Trophoblast cell (in vitro differentiated cells and primary cell): Measurements from ENCODE around the gene AASS. TPM values are rescaled to one million over a fixed set of nuclear protein-coding genes. Genes with fewer than 3 reads are reported as not detected.

Experiments used
- DNase-seq, 2 donors: peaks; one replicate each; pipeline ENCODE4 v3.0.0-alpha.2; 2016
- H2AFZ ChIP-seq: 2 replicates; pipeline ENCODE4 v1.6.1; 2013; ENCODE audit warnings: low read length, moderate library complexity, mild to moderate bottlenecking; ENCODE audit not compliant: insufficient read depth, poor library complexity
- H2AK5ac ChIP-seq: 2 replicates; pipeline ENCODE4 v1.6.1; 2013; ENCODE audit warnings: mild to moderate bottlenecking, low read length
- H2BK120ac ChIP-seq: 2 replicates; pipeline ENCODE4 v1.6.1; 2013; ENCODE audit warnings: low read length, mild to moderate bottlenecking, moderate library complexity; ENCODE audit not compliant: insufficient read depth, poor library complexity
- H2BK12ac ChIP-seq: 2 replicates; pipeline ENCODE4 v1.6.1; 2013; ENCODE audit warnings: mild to moderate bottlenecking, low read length, moderate library complexity
- H2BK5ac ChIP-seq: 2 replicates; pipeline ENCODE4 v1.6.1; 2013; ENCODE audit warnings: low read length, low read depth, moderate library complexity, mild to moderate bottlenecking; ENCODE audit not compliant: poor library complexity
- H3K14ac ChIP-seq: 2 replicates; pipeline ENCODE4 v1.6.1; 2013; ENCODE audit warnings: mild to moderate bottlenecking, low read length
- H3K18ac ChIP-seq: 2 replicates; pipeline ENCODE4 v1.6.1; 2013; ENCODE audit warnings: mild to moderate bottlenecking, low read length
- H3K23ac ChIP-seq: 2 replicates; pipeline ENCODE4 v1.6.1; 2013; ENCODE audit warnings: low read length
- H3K27ac ChIP-seq: 2 replicates; pipeline ENCODE4 v1.5.1; 2013; ENCODE audit warnings: low read depth, mild to moderate bottlenecking, inconsistent platforms, low read length, moderate library complexity
- H3K27me3 ChIP-seq: 2 replicates; pipeline ENCODE4 v1.6.1; 2013; ENCODE audit warnings: inconsistent platforms, mild to moderate bottlenecking, low read length, moderate library complexity; ENCODE audit not compliant: insufficient read depth
- H3K36me3 ChIP-seq, 2 experiments: 1 replicate in 1 of 2; 2 replicates in 1 of 2; pipeline ENCODE4 v1.6.1; 2013; ENCODE audit warnings: low read length in 2 of 2, mild to moderate bottlenecking in 2 of 2, moderate library complexity in 1 of 2; ENCODE audit not compliant: insufficient read depth in 2 of 2, control insufficient read depth in 1 of 2
- H3K4ac ChIP-seq: 2 replicates; pipeline ENCODE4 v1.6.1; 2013; ENCODE audit warnings: low read depth, mild to moderate bottlenecking, low read length, moderate library complexity
- H3K4me1 ChIP-seq, 2 experiments: 1 replicate in 1 of 2; 2 replicates in 1 of 2; pipeline ENCODE4 v1.6.1; 2013; ENCODE audit warnings: low read length in 2 of 2, mild to moderate bottlenecking in 2 of 2, moderate library complexity in 1 of 2; ENCODE audit not compliant: insufficient read depth in 2 of 2, control insufficient read depth in 1 of 2
- H3K4me2 ChIP-seq: 2 replicates; pipeline ENCODE4 v1.6.1; 2013; ENCODE audit warnings: inconsistent platforms, mild to moderate bottlenecking, low read length, moderate library complexity
- H3K4me3 ChIP-seq: 2 replicates; pipeline ENCODE4 v1.5.1; 2013; ENCODE audit warnings: mild to moderate bottlenecking, low read depth, low read length, inconsistent platforms
- H3K79me1 ChIP-seq: one replicate; pipeline ENCODE4 v1.6.1; 2013; ENCODE audit warnings: low read length
- H3K79me2 ChIP-seq: 2 replicates; pipeline ENCODE4 v1.6.1; 2013; ENCODE audit warnings: low read length, mild to moderate bottlenecking; ENCODE audit not compliant: control insufficient read depth, insufficient read depth, poor library complexity
- H3K9ac ChIP-seq: 2 replicates; pipeline ENCODE4 v1.6.1; 2013; ENCODE audit warnings: mild to moderate bottlenecking, low read length
- H3K9me3 ChIP-seq: 2 replicates; pipeline ENCODE4 v1.6.1; 2013; ENCODE audit warnings: low read depth, mild to moderate bottlenecking, control low read depth, inconsistent platforms, low read length; ENCODE audit not compliant: insufficient read depth
- H4K12ac ChIP-seq: 2 replicates; pipeline ENCODE4 v1.6.1; 2013; ENCODE audit warnings: low read depth, mild to moderate bottlenecking, low read length, moderate library complexity
- H4K8ac ChIP-seq: 2 replicates; pipeline ENCODE4 v1.6.1; 2013; ENCODE audit warnings: low read depth, mild to moderate bottlenecking, low read length, moderate library complexity
- H4K91ac ChIP-seq: one replicate; pipeline ENCODE4 v1.6.1; 2013; ENCODE audit warnings: low read depth, mild to moderate bottlenecking, low read length, moderate library complexity
- WGBS: extraction: QIAGEN DNeasy Blood & Tissue Kit; methylation state at CpG from one replicate; pipeline ENCODE4 v1.1.7; 2013; ENCODE audit warnings: missing lambda C conversion rate; ENCODE audit not compliant: insufficient read length, insufficient coverage; ENCODE audit errors: extremely low coverage; 5-methylcytosine and 5-hydroxymethylcytosine counted together
- polyA plus RNA-seq: library from polyadenylated mRNA; stranded (reverse); fragments of 200-250 nt; gene quantifications from 2 replicates; pipeline ENCODE4 v1.2.3, GENCODE V29; 2013

AASS gene
- 16.1 and 16.4 TPM in 2 replicates for polyA plus RNA-seq

DNA sequence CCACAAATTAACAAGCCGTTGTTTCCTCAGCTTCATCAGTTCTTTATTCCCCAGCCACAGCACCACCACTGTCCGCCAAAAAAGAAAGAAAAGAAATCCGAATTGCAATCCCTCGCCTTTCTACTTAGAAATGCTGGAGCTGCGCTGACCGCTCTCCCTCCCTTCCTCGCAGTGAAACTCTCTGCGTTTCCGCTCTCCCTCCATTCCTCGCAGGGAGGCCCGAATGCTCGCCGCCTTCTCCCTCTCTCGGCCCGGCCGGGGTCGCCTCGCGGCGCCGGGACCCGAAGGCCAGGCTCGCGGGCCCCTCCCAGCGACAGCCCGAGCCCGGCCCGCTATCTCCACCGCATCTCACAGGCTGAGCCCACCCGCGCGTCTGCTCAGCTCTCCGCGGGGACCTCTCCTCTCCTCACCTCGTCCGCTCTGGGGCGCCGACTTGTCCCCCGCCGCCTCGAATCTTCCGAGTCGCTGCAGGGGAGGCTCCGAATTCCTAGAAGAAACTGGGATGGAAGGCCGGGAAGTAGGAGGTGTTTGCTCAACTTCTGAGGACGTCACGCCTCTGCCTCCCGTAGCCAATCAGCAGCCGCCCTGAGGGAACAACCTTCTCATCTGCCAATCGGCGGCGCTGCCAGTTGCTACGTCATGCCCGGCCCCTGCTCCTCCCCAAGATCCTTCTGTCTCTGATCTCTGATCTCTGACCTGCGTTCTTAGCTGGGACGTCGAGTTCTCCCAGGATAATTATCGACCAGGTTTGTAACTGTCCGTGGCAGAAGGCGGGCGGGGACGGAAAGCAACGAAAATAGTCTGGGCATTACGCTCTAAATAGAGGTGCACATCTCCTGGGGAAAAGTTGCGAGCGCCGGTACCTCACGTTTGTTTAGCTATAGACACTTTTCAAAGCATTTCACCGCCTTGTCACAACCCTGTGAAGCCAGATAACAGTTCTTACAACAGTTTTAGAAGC, at the start of gene AASS:
Gene AASS (minus strand): TSS at position 499 of the 961 bp plus-strand sequence. CDS start 10,523 bp downstream, outside the sequence.
- peak; percentile 97 to 98 for DNase-seq
- peak within 1 kb of the TSS; percentile 85 for H2AFZ ChIP-seq
- no peaks in the 10 kb centered on the region for H3K9me3 ChIP-seq
- H3K79me2 ChIP-seq: peaks cover 9% of the 10 kb centered on the region
- H3K23ac ChIP-seq: no peak within 1 kb of the TSS
- H3K4me3 ChIP-seq: peak within 1 kb of the TSS; percentile 83
- no peaks in the 10 kb centered on the region for H3K36me3 ChIP-seq
- no peaks in the 10 kb centered on the region for H3K4me1 ChIP-seq
- H2AK5ac ChIP-seq: no peak within 1 kb of the TSS
- H3K18ac ChIP-seq: peak within 1 kb of the TSS; percentile 73
- WGBS: no CpG with 5 or more reads among the region's 69 CpGs
- no peak within 1 kb of the TSS for H2BK12ac ChIP-seq
- H3K79me1 ChIP-seq: peaks cover 10% of the 10 kb centered on the region
- peak within 1 kb of the TSS; percentile 41 for H3K14ac ChIP-seq
- H4K8ac ChIP-seq: peak within 1 kb of the TSS; percentile 64
- peak within 1 kb of the TSS; percentile 43 for H3K4ac ChIP-seq
- H2BK120ac ChIP-seq: peak within 1 kb of the TSS; percentile 38
- H2BK5ac ChIP-seq: peak within 1 kb of the TSS; percentile 52
- H4K12ac ChIP-seq: peak within 1 kb of the TSS; percentile 22
- H3K27ac ChIP-seq: peak within 1 kb of the TSS; percentile 69
- H3K4me2 ChIP-seq: peak within 1 kb of the TSS; percentile 89
- peak within 1 kb of the TSS; percentile 71 for H3K9ac ChIP-seq
- H3K27me3 ChIP-seq: no peaks in the 10 kb centered on the region
- peak within 1 kb of the TSS; percentile 63 for H4K91ac ChIP-seq

DNA sequence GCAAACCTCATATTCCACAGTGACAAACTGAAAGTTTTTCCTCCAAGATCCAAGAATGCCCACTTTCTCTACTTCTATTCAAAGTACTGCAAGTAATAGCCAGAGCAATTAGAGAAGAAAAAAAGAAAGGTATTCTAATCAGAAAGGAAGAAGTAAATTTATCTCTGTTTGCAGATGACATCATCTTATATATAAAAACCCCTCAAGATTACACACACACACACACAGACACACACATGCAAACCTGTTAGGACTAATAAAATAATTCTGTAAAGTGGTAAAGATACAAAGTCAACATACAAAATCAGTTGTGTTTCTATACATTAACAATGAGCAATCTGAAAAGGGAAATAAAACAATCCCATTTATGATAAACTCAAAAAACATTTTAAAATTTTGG, 44.7 kb upstream of the AASS start:
- no peak for DNase-seq
- Histone ChIP-seq H3K79me1 (no peaks in the 10 kb centered on the region), H3K36me3 (no peaks in the 10 kb centered on the region), H3K27me3 (no peaks in the 10 kb centered on the region), H3K9ac (no peak overlapping the region), H3K9me3 (peaks cover 4% of the 10 kb centered on the region), H3K4ac (no peak overlapping the region), H2AK5ac (no peak overlapping the region), H2AFZ (no peak overlapping the region), H2BK12ac (no peak overlapping the region), H4K12ac (no peak overlapping the region), H3K4me1 (no peaks in the 10 kb centered on the region), H3K27ac (no peak overlapping the region), H3K4me2 (no peak overlapping the region), H3K79me2 (no peaks in the 10 kb centered on the region), H3K4me3 (no peak overlapping the region), H3K14ac (no peak overlapping the region), H4K8ac (no peak overlapping the region), H3K18ac (no peak overlapping the region), H4K91ac (no peak overlapping the region), H2BK120ac (no peak overlapping the region), H2BK5ac (no peak overlapping the region), H3K23ac (no peak overlapping the region)

DNA sequence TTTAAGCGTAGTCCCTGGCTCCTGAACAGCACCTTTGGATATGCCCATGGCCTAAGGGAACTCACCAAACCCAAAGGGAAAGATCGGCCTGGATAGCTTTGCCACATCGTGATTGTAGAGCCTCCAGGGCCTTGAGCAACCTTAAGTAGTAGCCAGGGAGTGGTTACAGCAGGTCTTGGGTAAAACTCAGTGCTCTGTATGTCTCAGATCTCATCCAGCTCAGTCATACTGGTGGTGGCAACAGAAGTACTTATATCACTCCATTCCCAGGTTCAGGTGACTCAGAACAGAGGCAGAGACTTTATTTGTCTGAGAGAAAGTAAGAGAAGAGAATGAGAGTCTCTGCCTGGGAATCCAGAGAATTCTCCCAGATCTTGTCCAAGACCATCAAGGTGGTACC, 39.1 kb upstream of the AASS start:
- Histone ChIP-seq H3K36me3 (no peaks in the 10 kb centered on the region), H3K4me3 (no peak overlapping the region), H2BK12ac (no peak overlapping the region), H3K79me1 (no peaks in the 10 kb centered on the region), H3K14ac (no peak overlapping the region), H2BK120ac (no peak overlapping the region), H3K27me3 (no peaks in the 10 kb centered on the region), H3K4me1 (no peaks in the 10 kb centered on the region), H3K4ac (no peak overlapping the region), H3K4me2 (no peak overlapping the region), H4K91ac (no peak overlapping the region), H2AK5ac (no peak overlapping the region), H4K12ac (no peak overlapping the region), H3K27ac (no peak overlapping the region), H3K9me3 (no peaks in the 10 kb centered on the region), H2BK5ac (no peak overlapping the region), H3K79me2 (no peaks in the 10 kb centered on the region), H3K23ac (no peak overlapping the region), H4K8ac (no peak overlapping the region), H2AFZ (no peak overlapping the region), H3K9ac (no peak overlapping the region), H3K18ac (no peak overlapping the region)
- peak; percentile 67 to 75 for DNase-seq
- WGBS: no CpG with 5 or more reads among the region's 3 CpGs

DNA sequence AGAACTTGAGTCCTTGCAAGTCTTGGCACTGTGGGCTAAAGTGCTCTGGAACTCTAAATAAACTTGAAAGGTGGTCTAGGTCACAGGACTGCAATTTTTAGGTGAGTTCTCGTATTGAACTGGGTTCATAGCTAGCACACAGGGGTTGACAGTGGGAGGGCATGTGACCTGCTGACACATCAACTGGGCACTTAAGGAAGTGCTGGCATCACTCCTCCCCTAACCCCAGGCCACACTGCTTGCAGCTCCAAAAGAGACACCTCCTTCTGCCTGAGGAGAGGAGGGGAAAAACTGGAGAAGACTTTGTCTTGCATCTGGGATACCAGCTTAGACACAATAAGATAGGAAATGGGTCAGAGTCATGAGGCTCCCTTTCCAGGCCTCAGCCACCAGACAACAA, 38.0 kb upstream of the AASS start:
- Histone ChIP-seq H2BK120ac (no peak overlapping the region), H2AK5ac (no peak overlapping the region), H4K91ac (no peak overlapping the region), H2AFZ (no peak overlapping the region), H3K79me1 (no peaks in the 10 kb centered on the region), H3K4me1 (no peaks in the 10 kb centered on the region), H3K18ac (no peak overlapping the region), H2BK12ac (no peak overlapping the region), H3K36me3 (no peaks in the 10 kb centered on the region), H2BK5ac (no peak overlapping the region), H3K79me2 (no peaks in the 10 kb centered on the region), H3K9ac (no peak overlapping the region), H3K23ac (no peak overlapping the region), H4K12ac (no peak overlapping the region), H3K27ac (no peak overlapping the region), H4K8ac (no peak overlapping the region), H3K4me3 (no peak overlapping the region), H3K4ac (no peak overlapping the region), H3K9me3 (no peaks in the 10 kb centered on the region), H3K4me2 (no peak overlapping the region), H3K14ac (no peak overlapping the region), H3K27me3 (no peaks in the 10 kb centered on the region)
- DNase-seq: peak in 1 of 2 donors; percentile 51
- WGBS: no CpG with 5 or more reads among the region's 1 CpG
